Measurements from ENCODE around the gene KLF4. TPM values are rescaled to one million over a fixed set of nuclear protein-coding genes. Genes with fewer than 3 reads are reported as not detected.

The KLF4 gene
- total and polyA plus RNA-seq, 2 of the 13 experiments (the other 11 are each of a cell fraction or from before 2014, with no cell fraction given), result 0.20 to 0.37 TPM

- TF ChIP-seq SMAD1 (CRISPR knock-in tag; IDR thresholded peaks at IDR 0.05; ENCODE audit: borderline replicate concordance, low read depth) (no peak), WIZ (CRISPR knock-in tag; IDR thresholded peaks at IDR 0.05) (no peak), ZMAT5 (CRISPR knock-in tag; IDR thresholded peaks at IDR 0.05; ENCODE audit: borderline replicate concordance, low read depth) (no peak), RARA (CRISPR knock-in tag; IDR thresholded peaks at IDR 0.05) (peak; percentile 63), ZNF740 (CRISPR knock-in tag; IDR thresholded peaks at IDR 0.05) (no peak), ZBTB46 (CRISPR knock-in tag; IDR thresholded peaks at IDR 0.05; ENCODE audit: borderline replicate concordance) (no peak), ZNF263 (CRISPR knock-in tag; IDR thresholded peaks at IDR 0.05) (no peak), HHEX (CRISPR knock-in tag; IDR thresholded peaks at IDR 0.05) (no peak), FOXA1 (IDR thresholded peaks at IDR 0.05) (peak; percentile 84), FOXA1 (CRISPR knock-in tag; IDR thresholded peaks at IDR 0.05) (peak; percentile 95), ZNF17 (CRISPR knock-in tag; IDR thresholded peaks at IDR 0.05) (no peak), KMT2A (CRISPR knock-in tag; IDR thresholded peaks at IDR 0.05) (no peak), ZNF691 (CRISPR knock-in tag; IDR thresholded peaks at IDR 0.05; ENCODE audit: borderline replicate concordance, low read depth) (no peak), ZBTB20 (CRISPR knock-in tag; IDR thresholded peaks at IDR 0.05; ENCODE audit: borderline replicate concordance, low read depth) (0 out of 2 replicates have a peak, but pooled peaks have one; percentile 9), REPIN1 (CRISPR knock-in tag; IDR thresholded peaks at IDR 0.05; ENCODE audit: borderline replicate concordance, low read depth) (no peak), USF2 (IDR thresholded peaks at IDR 0.05; ENCODE audit: low read depth, low read length) (no peak), USF2 (CRISPR knock-in tag; IDR thresholded peaks at IDR 0.05; ENCODE audit: borderline replicate concordance) (no peak), TRIM24 (CRISPR knock-in tag; IDR thresholded peaks at IDR 0.05) (no peak), MAX (IDR thresholded peaks at IDR 0.05) (no peak), ZNF280D (CRISPR knock-in tag; IDR thresholded peaks at IDR 0.05) (no peak)
These were observed 15.3 kb upstream of the KLF4 start (continued) for GRCh38 chr9:107504585-107505455.

Data from HepG2 (cell line).